GM21367 (cell line): ENCODE data around the gene ALOXE3.
A peak's percentile ranks its signal among the peaks of the same experiment; 100 is the strongest.
"Not testable (repeated sequence)": the region's sequence is repeated elsewhere in the genome, so short reads cannot be mapped to it uniquely, and the experiment has no call there.

Experiments used
- ATAC-seq: cut with Tn5 transposase; IDR thresholded peaks from one replicate; pipeline ENCODE4 v1.9.1; 2021; ENCODE audit not compliant: unreplicated experiment

The ALOXE3 gene

GRCh38 chr17:8122924-8123694, 4.8 kb upstream of the ALOXE3 start:
- no peak for ATAC-seq

GRCh38 chr17:8122422-8122923, 4.2 kb upstream of the ALOXE3 start:
- no peak for ATAC-seq

GRCh38 chr17:8121681-8122421, 3.5 kb upstream of the ALOXE3 start:
- ATAC-seq = peak; percentile 25

- ATAC-seq = no peak
These were observed 3.0 kb upstream of the ALOXE3 start for GRCh38 chr17:8121407-8121680.

GRCh38 chr17:8120520-8121406, 2.4 kb upstream of the ALOXE3 start:
- no peak for ATAC-seq

GRCh38 chr17:8119581-8120519, 1.5 kb upstream of the ALOXE3 start:
- ATAC-seq = no peak

GRCh38 chr17:8118769-8119580, 661 bp upstream of the ALOXE3 start:
- ATAC-seq = no peak

- no peak for ATAC-seq
These were observed 841 bp downstream of the ALOXE3 start for GRCh38 chr17:8117367-8117979.

GRCh38 chr17:8116776-8117175, 1.5 kb downstream of the ALOXE3 start:
- no peak for ATAC-seq

GRCh38 chr17:8110907-8111306, 7.4 kb downstream of the ALOXE3 start:
- ATAC-seq = no peak

GRCh38 chr17:8110456-8110804, 7.9 kb downstream of the ALOXE3 start:
- no peak for ATAC-seq

- no peak for ATAC-seq
These were observed 8.5 kb downstream of the ALOXE3 start for GRCh38 chr17:8109661-8110455.

GRCh38 chr17:8108972-8109660, 9.2 kb downstream of the ALOXE3 start:
- ATAC-seq = no peak

GRCh38 chr17:8106980-8107379, 11.3 kb downstream of the ALOXE3 start:
- ATAC-seq = not testable (repeated sequence)

- ATAC-seq = no peak
These were observed 12.3 kb downstream of the ALOXE3 start for GRCh38 chr17:8105957-8106398.

- ATAC-seq = no peak
These were observed 13.4 kb downstream of the ALOXE3 start for GRCh38 chr17:8104911-8105310.

- no peak for ATAC-seq
These were observed 14.8 kb downstream of the ALOXE3 start for GRCh38 chr17:8103549-8103948.

- no peak for ATAC-seq
These were observed 16.6 kb downstream of the ALOXE3 start for GRCh38 chr17:8101721-8102120.
